ENCODE data around the gene PTGES. TPM values are rescaled to one million over a fixed set of nuclear protein-coding genes. Genes with fewer than 3 reads are reported as not detected.

The PTGES gene
- total RNA-seq, 2 experiments from 2014 or later, result 0.09 to 0.16 TPM

Other genes with a start within 250 kb of the PTGES start
- not detected for gene C9orf50, start 131.9 kb downstream of the PTGES start, total RNA-seq
- 10 to 100 TPM; 50.1 to 69.2 TPM for gene NTMT1, start 126.9 kb downstream of the PTGES start, total RNA-seq
- gene ASB6, start 110.9 kb downstream of the PTGES start, total RNA-seq, result 10 to 100 TPM; 13.4 to 15.0 TPM
- gene PRRX2, start 87.4 kb downstream of the PTGES start, total RNA-seq, result under 1 TPM; 0.49 to 0.57 TPM
- 10 to 100 TPM; 18.0 to 22.1 TPM for gene TOR1B, start 50.1 kb upstream of the PTGES start, total RNA-seq
- gene TOR1A, start 71.1 kb upstream of the PTGES start, total RNA-seq, result 10 to 100 TPM; 34.9 to 39.7 TPM
- gene C9orf78, start 82.2 kb upstream of the PTGES start, total RNA-seq, result 10 to 100 TPM; 42.8 to 59.8 TPM
- 10 to 100 TPM; 37.6 to 48.5 TPM for gene USP20, start 82.4 kb upstream of the PTGES start, total RNA-seq